ENCODE measurements around the gene ROBO4. TPM values are rescaled to one million over a fixed set of nuclear protein-coding genes. Genes with fewer than 3 reads are reported as not detected.

The ROBO4 gene
- total and polyA plus RNA-seq, 2 experiments from 2014 or later, result not detected

GRCh38 chr11:124942466-124943253 is 45.0 kb upstream of the ROBO4 start (continued):
- no peak for TF ChIP-seq ZNF462 (CRISPR knock-in tag; IDR thresholded peaks at IDR 0.05)
- no peak for TF ChIP-seq ZNF331 (CRISPR knock-in tag; IDR thresholded peaks at IDR 0.05; ENCODE audit: low read depth)
- TF ChIP-seq EZH2phosphoT487 (IDR thresholded peaks at IDR 0.05; ENCODE audit: unreplicated experiment), result no peak
- no peak for TF ChIP-seq ZNF114 (CRISPR knock-in tag; IDR thresholded peaks at IDR 0.05)
- no peak for TF ChIP-seq JUNB (IDR thresholded peaks at IDR 0.05; ENCODE audit: unreplicated experiment)
- no peak for TF ChIP-seq STAT1 (IDR thresholded peaks at IDR 0.05; ENCODE audit: unreplicated experiment)
- TF ChIP-seq CTCF (conservative IDR thresholded peaks at IDR 0.05; ENCODE audit: low read depth in 2 of 2), result no peak
- TF ChIP-seq ETS1 (IDR thresholded peaks at IDR 0.05), result no peak
